ENCODE results near the gene CRYGD.
"Not testable (repeated sequence)": the region's sequence is repeated elsewhere in the genome, so short reads cannot be mapped to it uniquely, and the experiment has no call there.

CRYGD gene

GRCh38 chr2:208142240-208142924 lies 18.1 kb upstream of the CRYGD start:
- no peak for DNase-seq (ENCODE audit: low read depth)
- TF ChIP-seq CTCF (IDR thresholded peaks at IDR 0.05; ENCODE audit: insufficient read depth, low read depth, low read length, missing control alignments): no peak
- no peak overlapping the region for H3K4me3 ChIP-seq (ENCODE audit: low read depth, low read length)

DNA sequence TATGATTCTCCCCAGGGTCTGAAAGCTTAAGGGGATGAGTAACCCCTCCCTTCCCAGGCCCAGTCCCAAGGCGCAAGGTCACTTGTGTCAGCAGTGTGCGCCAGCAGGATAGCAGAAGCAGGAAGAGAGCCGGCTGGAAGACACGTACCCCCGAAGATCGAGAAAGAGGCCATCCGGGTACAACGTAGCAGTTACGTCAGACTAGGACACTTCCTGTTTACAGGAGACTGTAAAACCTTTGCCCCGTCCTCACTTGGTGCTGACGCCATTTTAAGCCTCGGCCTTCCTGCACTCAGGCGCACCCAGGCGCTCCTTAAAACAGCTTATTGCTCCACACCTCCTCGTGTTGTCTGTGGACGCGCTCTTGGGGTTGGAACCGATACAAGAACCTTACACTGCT lies 15.1 kb upstream of the CRYGD start:
- no peak overlapping the region for H3K4me3 ChIP-seq (ENCODE audit: low read depth, low read length)
- no peak for TF ChIP-seq CTCF (IDR thresholded peaks at IDR 0.05; ENCODE audit: insufficient read depth, low read depth, low read length, missing control alignments)
- DNase-seq (ENCODE audit: low read depth): no peak

DNA sequence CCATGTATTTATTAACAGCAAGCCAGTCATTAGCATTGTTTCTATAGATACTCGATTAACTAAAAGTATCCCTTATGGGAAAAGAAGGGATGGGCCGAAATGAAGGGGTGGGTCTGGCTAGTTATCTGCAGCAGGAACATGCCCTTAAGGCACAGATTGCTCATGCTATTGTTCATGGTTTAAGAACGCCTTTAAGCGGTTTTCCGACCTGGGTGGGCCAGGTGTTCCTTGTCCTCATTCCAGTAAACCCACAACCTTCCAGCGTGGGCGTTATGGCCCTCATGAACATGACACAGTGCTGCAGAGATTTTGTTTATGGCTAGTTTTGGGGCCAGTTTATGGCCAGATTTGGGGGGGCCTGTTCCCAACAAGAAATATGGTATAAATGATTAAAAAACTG lies 14.0 kb upstream of the CRYGD start:
- not testable (repeated sequence) for H3K4me3 ChIP-seq (ENCODE audit: low read depth, low read length); DNase-seq (ENCODE audit: low read depth)

DNA sequence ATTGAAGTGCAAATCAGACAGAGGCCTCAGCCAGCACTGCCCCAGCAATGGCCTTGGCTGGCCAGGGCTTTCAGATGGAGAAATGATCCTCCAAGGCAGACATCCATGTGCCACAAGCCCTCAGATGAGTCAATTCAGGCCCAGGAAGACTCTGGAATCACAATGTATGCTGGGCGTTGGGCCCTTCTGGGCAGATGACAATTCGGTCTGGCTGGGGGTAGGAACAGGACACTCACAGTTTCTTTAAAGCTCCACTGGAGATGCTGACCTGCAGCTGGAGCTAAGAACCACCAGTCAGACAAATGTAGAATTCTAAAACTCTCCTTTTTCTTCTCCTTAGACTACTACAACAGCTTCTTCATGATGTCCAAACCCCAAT lies 12.4 kb upstream of the CRYGD start:
- no peak for DNase-seq (ENCODE audit: low read depth)
- no peak overlapping the region for H3K4me3 ChIP-seq (ENCODE audit: low read depth, low read length)
- TF ChIP-seq CTCF (IDR thresholded peaks at IDR 0.05; ENCODE audit: insufficient read depth, low read depth, low read length, missing control alignments): no peak

DNA sequence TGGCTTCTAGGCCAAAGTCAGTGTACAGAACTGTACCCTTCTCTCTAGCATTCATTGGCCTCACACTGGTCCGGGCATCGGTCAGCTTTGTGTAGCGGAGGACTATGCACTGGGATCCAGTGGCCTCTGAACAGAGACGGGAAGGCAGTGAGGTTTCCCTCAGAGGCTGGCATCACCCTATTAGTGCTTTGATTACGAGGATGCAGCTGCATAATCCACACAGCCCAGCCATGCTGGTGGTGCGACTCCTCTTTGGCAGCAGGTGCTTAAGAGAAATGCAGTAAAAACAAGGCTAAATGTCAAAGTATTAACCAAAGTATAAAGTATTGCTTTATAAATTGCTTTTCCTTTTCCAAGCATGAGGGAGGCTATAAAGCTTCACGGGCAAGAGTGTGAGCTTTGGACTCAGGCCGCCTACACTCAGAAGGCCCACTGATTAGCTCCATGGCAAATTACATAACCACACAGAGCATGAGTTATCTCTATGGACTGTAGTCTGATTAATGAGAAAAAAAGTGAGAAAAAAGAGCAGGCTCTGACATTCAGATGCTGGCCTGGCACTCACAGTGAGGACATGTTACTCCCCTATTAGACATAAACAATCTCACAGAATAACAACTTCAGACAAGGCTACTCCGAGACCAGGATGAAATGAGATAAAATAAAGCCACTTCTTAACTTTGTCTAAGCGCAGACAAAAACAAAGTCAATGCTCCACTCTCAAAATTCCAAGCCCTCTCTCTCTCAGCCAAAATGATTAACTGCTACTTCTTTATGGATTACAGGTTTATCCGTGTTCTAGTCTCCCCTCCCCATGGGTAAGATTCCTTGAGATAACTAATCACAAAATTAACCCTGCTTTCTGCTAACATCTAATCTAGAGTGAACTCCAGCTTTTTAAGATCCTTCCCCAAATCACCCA lies 11.7 kb upstream of the CRYGD start:
- TF ChIP-seq CTCF (IDR thresholded peaks at IDR 0.05; ENCODE audit: insufficient read depth, low read depth, low read length, missing control alignments): no peak
- no peak for DNase-seq (ENCODE audit: low read depth)
- no peak overlapping the region for H3K4me3 ChIP-seq (ENCODE audit: low read depth, low read length)

DNA sequence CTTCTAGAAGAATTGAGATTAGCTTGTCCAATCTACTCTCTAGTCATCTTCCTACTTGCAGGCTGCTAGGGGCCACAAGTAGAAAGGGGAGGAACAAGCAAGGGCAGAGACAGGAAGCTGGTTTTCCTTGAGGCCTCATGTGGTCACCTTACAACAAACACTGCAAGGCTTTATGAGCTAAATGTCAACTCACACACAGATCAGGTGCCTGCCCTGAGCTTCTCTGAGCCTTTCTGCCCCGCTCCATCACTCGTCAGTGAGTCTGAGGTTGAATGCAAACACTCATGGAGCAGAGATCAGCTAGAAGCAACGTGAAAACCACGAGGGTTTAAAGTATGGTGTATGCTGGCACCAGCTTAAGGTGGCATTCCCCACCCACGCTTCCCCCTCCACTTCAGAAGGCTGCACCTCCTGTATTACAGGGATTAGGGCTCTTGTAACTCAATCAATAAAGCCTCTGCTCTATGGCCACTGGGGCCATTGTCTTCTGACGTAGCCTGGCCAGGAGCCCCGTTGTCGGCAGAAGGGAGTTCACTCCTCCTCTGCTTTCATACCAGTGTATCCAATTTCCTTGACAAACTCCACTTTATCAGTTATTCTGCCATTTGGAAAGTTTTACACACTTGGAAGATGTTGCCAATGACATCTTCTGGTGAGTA lies 10.7 kb upstream of the CRYGD start:
- H3K4me3 ChIP-seq (ENCODE audit: low read depth, low read length): no peak overlapping the region
- no peak for TF ChIP-seq CTCF (IDR thresholded peaks at IDR 0.05; ENCODE audit: insufficient read depth, low read depth, low read length, missing control alignments)
- DNase-seq (ENCODE audit: low read depth): peak; percentile 17

DNA sequence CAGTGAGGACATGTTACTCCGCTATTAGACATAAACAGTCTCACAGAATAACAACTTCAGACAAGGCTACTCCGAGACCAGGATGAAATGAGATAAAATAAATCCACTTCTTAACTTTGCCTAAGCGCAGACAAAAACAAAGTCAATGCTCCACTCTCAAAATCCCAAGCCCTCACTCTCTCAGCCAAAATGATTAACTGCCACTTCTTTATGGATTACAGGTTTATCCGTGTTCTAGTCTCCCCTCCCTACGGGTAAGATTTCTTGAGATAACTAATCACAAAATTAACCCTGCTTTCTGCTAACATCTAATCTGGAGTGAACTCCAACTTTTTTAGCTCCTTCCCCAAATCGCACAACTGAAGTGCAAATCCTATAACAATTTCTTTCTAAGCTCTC lies 6.4 kb upstream of the CRYGD start:
- TF ChIP-seq CTCF (IDR thresholded peaks at IDR 0.05; ENCODE audit: insufficient read depth, low read depth, low read length, missing control alignments): no peak
- H3K4me3 ChIP-seq (ENCODE audit: low read depth, low read length): no peak overlapping the region
- no peak for DNase-seq (ENCODE audit: low read depth)
